IPS-11a (cell line): ENCODE data around the gene MPP1.

Experiments
- H3K4me3 ChIP-seq: one replicate; pipeline ENCODE4 v1.5.1; 2013; ENCODE audit warnings: low read depth, low read length, control low read depth

The MPP1 gene

GRCh38 chrX:154775419-154776349 lies 29.6 kb downstream of the MPP1 start:
- H3K4me3 ChIP-seq = no peak overlapping the region

DNA sequence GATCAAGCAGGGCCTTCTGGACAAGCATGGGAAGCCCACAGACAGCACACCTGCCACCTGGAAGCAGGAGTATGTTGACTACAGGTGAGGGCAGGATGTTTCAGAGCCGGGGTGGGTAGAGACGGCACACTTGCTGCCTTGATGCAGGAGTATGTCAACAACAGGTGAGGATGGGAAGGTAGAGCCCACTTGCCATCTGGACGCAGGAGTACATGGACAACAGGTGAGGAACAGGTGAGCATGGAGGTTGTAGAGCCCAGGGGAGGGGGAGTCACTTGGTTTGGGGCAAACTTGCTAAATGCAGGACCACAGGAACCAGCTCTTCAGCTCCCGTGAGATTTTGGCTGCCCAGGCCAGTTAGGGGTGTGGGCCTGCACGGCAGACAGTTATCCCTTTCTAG lies 30.7 kb downstream of the MPP1 start:
- no peak overlapping the region for H3K4me3 ChIP-seq

GRCh38 chrX:154762537-154763296 lies 42.6 kb downstream of the MPP1 start, which contains the start of gene DKC1:
TSS of gene DKC1 (plus strand) at chrX:154762864. CDS start at chrX:154762966, 102 bp downstream.
- H3K4me3 ChIP-seq = peak within 1 kb of the TSS; percentile 83

DNA sequence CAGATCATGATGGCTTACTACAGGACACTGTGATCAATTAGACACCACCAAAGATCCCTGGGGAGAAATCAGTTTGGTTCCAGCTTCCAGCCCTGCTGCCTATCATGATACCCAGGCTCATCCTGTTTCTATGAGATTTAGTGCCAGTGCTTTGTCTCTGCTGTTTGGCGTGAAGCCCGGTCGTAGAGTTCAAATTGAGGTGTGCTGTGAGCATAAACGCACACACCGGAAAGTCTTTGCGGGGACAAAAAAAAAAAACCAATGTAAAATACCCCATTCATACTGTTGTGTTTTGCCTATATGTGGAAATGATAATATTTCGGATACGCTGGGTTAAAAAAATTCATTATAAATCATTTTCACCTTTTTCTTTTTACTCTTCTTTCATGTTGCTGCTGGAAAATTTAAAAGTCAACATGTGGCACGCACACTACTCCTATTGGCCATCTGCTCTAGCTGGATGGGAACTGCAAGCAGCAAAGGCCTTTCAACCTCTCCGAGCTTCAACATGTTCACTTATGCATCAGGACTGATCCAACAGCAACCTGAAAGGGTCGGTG lies 43.2 kb downstream of the MPP1 start:
- H3K4me3 ChIP-seq = no peak overlapping the region

DNA sequence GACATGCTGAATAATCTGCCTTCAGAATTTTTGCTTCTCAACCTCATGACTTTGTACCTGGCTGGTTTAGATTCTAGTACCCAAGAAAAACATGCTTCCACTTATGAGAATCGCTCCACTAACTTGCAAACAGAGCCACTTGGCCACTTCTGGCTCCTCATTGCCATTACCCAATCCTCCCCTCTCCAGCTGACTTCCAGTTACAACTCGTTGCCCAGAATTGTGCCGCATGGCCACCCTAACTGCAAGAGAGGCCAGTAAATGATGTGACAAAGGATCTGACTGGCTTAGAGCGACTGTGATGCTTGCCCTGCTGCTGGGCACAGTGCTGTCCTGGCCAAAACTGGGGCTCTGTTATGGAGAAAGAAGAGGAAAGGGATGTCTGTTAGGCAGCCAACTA lies 46.6 kb downstream of the MPP1 start:
- no peak overlapping the region for H3K4me3 ChIP-seq

- H3K4me3 ChIP-seq = no peak overlapping the region
These were observed 53.5 kb downstream of the MPP1 start for GRCh38 chrX:154751669-154752271.

GRCh38 chrX:154751203-154751668 lies 54.0 kb downstream of the MPP1 start:
- no peak overlapping the region for H3K4me3 ChIP-seq

DNA sequence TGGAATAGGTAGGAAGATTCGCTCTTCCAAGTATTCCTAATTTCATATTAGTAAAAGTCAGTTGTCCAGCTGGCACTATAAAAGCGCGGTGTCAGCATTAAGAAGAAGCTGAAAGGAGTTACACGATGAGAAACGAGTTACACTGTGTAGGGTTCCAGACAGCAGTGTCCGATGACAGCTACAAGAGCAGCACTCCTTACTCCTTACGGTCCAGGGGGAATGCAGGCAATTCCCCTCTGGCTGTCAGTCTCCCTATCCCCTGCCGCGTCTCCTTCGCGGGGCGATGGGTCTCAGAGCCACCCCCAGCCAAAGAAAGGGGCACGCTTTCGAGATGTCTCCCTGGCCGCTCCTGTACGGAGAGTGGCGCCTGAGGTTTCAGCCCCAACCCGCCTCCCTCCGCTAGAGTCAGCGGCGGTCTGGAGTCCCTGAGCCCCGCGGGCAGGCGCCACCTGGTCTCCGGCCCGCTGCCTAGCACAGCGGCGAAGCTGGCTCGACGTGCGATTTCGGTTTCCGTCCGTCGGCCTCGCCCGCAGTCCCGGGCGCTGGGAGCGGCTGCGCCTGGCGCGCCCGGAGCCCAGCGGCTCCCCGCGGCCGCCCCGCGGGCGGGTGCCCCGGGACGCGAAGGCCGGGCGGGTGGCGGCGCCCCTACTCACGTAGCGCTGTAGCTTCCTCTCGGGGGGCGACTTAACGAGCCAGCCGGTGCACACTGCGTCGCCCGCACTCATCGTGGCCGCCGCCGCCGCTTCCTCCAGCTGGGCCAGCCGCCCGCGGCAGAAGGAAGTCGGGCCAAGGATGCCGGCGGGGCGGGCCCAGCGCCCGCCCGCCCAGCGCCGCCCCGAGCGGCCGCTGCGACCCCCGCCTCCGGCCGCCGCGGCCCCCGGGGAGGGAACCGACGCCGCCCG lies 54.7 kb downstream of the MPP1 start, which contains the start of gene GAB3:
TSS of gene GAB3 (minus strand) at position 777 of the 902 bp plus-strand sequence. CDS start at position 725, 52 bp downstream.
- peak within 1 kb of the TSS; percentile 27 for H3K4me3 ChIP-seq

GRCh38 chrX:154749856-154750255 lies 55.4 kb downstream of the MPP1 start:
- H3K4me3 ChIP-seq = no peak overlapping the region

- H3K4me3 ChIP-seq = no peak overlapping the region
These were observed 56.5 kb downstream of the MPP1 start for GRCh38 chrX:154748712-154749339.

- no peak overlapping the region for H3K4me3 ChIP-seq
These were observed 62.7 kb downstream of the MPP1 start for GRCh38 chrX:154742613-154743012.

DNA sequence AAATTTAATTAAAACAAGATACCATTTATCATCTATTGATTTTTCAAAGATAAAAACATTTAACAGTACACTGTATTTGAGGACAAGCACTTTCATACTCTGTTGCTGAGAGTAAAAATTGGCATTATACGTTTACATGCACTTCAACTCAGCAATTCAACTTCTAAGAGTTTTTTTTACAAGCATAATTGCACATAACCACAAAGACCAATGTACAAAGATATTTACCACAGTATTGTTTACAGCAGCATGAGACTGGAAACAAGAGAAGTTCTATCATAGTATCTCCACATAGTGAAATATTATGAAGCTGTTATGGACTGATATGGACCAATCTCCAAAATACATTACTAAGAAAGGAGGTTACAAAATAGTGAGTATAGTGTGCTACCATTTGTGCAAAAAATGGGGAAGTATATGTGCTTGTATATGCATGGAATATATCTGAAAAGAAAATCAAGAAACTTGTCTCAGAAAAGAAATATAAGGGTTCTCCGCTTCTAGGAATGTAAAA lies 65.3 kb downstream of the MPP1 start:
- H3K4me3 ChIP-seq = no peak overlapping the region

DNA sequence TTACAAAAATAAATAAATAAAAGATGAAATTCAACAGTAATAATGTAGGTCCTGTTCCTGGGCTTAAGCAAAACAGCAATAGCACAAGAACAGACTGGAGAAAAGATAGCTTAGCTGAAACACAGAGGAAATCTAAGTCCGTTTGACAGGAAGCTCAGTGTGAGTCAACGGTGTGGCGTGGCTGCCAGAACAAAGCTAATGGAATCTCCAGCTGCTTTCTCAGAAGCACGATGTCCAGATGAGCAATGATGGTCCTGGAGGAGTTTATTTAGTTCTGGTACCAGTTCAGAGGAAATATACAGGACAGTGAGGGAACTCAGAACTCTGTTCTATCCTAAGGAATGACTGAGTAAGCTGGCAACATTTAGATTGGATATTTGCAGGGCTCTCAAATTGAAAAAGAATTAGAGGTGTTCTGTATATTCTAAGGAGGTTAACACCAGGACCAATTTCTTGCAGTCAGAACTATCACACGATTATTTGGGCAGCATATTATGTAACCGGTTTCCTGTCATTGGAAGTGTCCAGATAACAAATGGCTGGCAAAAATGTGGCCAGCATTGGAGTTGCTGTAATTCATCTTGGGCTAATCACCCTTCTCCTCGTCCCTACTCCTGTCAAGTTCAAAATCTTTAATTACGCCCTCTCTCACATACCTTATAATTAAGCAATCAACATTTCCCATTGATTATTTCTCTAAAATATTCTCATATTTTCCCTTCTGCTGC lies 67.1 kb downstream of the MPP1 start:
- H3K4me3 ChIP-seq = no peak overlapping the region

- H3K4me3 ChIP-seq = no peak overlapping the region
These were observed 68.1 kb downstream of the MPP1 start for GRCh38 chrX:154737136-154737535.

DNA sequence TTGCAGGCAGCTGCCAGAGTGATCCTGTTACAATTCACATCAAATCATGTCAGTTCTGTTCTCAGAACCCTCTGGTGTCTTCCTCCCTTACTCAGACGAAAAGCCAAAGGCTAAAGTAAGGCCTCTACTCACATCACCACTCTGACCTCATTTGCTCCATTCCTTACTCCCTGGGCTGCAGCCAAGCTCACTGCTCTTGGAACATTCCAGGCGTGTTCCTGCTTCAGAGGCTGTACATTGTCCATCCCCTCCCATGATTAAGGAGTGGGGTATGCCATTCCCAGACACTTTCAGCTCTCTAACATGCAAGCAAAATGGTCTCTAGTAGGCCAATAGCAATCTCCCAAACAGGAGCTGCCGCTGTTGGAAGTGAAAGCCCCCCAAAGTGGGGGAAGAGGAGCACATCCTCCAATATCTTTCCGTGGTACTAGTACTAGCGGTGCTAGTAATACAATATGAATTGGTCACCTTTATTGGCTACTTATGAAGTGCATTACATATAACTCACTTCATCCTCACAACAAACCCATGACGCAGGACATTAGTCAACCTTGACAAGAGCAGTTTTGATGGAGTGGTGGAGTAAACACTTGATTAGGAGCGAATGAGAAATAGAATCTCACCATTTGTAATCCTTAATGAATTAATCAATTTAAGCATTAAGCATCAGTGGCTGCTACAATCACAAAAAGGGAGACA lies 69.4 kb downstream of the MPP1 start:
- H3K4me3 ChIP-seq = no peak overlapping the region

DNA sequence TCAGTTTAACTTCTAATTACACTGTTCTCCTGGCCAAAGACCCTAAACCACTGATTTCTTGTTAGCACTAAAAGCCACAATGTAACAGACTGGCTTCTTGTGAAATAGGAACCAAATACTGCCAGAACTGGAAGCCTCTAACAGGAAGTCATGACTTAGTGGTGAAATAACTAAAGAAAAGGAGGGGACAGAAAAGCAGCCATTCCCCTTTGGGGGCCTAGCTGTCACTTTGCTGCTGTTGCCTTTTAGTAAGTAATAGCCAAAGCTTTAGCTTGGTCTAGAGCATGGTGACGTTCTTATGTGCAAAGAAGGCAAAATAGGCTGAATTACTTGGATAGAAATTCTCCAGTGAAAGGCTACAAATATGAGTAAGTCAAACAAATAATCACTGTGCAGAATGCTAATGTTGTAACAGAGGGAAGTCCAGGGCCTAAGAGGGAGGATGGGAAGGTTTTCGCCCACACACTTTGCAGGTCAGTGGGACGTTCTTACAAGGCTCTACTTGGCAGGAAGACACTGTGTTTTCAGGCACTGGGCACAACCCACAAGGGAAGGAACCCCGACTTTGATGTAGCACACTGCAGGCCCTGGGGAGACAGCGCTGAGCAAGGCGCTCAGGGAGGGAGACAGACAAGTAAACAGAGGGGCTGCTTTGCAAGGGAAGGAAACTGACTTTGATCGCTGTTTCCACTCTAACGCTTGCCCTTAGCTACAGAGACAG lies 71.1 kb downstream of the MPP1 start:
- no peak overlapping the region for H3K4me3 ChIP-seq

GRCh38 chrX:154733066-154733425 lies 72.2 kb downstream of the MPP1 start:
- no peak overlapping the region for H3K4me3 ChIP-seq
